Endothelial cell of umbilical vein (primary cell): Measurements from ENCODE around the gene MYLK. TPM values are rescaled to one million over a fixed set of nuclear protein-coding genes. Genes with fewer than 3 reads are reported as not detected.

Experiments used
- BruUV-seq: library from RNA; stranded (reverse); fragments of 400-500 nt; replicated peaks from 2 replicates; lab custom pipeline; 2021; lab: Mats Ljungman, UMichigan
- CTCF ChIA-PET: fragments of 300-600, 350-600 bp; sonication (Branson Sonifier 250); formaldehyde crosslinking; loops from one replicate; lab custom pipeline; 2021; ENCODE audit warnings: antibody characterized with exemption, inconsistent platforms; lab: Charles Lee
- POLR2A ChIA-PET: fragments of 300-600, 350-600 bp; sonication (Branson Sonifier 250); formaldehyde crosslinking; loops from one replicate; lab custom pipeline; 2021; ENCODE audit warnings: antibody characterized with exemption, inconsistent platforms; lab: Charles Lee
- DNase-seq: peaks from one replicate; pipeline ENCODE4 v3.0.0-alpha.2; 2011; ENCODE audit warnings: low read depth, low spot score
- FAIRE-seq: peaks from 2 replicates; lab custom pipeline; 2011; peaks lifted over from hg19 to GRCh38; lab: Jason Lieb, UNC
- H2AFZ ChIP-seq: 2 replicates; pipeline ENCODE4 v1.6.0; 2012; ENCODE audit warnings: low read depth, low read length, control low read depth, inconsistent platforms
- H3K27ac ChIP-seq: 2 replicates; pipeline ENCODE4 v1.5.1; 2011; ENCODE audit warnings: low read depth, mild to moderate bottlenecking, control low read depth, low read length, moderate library complexity; ENCODE audit not compliant: insufficient read depth
- H3K27me3 ChIP-seq, 2 experiments: 2 replicates each; pipeline versions ENCODE4 v1.6.0 to v1.6.1; 2011; ENCODE audit warnings: low read length in 2 of 2, mixed read lengths in 1 of 2; ENCODE audit not compliant: control insufficient read depth in 2 of 2, insufficient read depth in 2 of 2
- H3K36me3 ChIP-seq, 2 experiments: 2 replicates in 1 of 2; 3 replicates in 1 of 2; pipeline ENCODE4 v1.5.1; 2011; ENCODE audit warnings: low read length in 2 of 2, mild to moderate bottlenecking in 1 of 2, moderate library complexity in 1 of 2; ENCODE audit not compliant: control insufficient read depth in 2 of 2, insufficient read depth in 2 of 2; ENCODE audit errors: extremely low read depth in 1 of 2
- H3K4me1 ChIP-seq: 3 replicates; pipeline ENCODE4 v1.5.1; 2011; ENCODE audit warnings: mild to moderate bottlenecking, low read length; ENCODE audit not compliant: control insufficient read depth, insufficient read depth; ENCODE audit errors: extremely low read depth
- H3K4me2 ChIP-seq: 2 replicates; pipeline ENCODE4 v1.6.1; 2011; ENCODE audit warnings: low read length, control low read depth, mixed read lengths; ENCODE audit not compliant: insufficient read depth
- H3K4me3 ChIP-seq, 3 experiments: fragments of 200-600 bp in 1 of 3; sonication (generic), shearing (Covaris generic) in 1 of 3; replicated peaks in 1 of 3; 2 replicates each; pipeline ENCODE4 v1.5.1; 2011 to 2016; ENCODE audit warnings: control low read depth in 3 of 3, low read length in 3 of 3, mild to moderate bottlenecking in 2 of 3, inconsistent platforms in 1 of 3, low read depth in 1 of 3, moderate library complexity in 1 of 3; ENCODE audit not compliant: insufficient read depth in 1 of 3
- H3K79me2 ChIP-seq: 2 replicates; pipeline ENCODE4 v1.6.0; 2012; ENCODE audit warnings: low read length, inconsistent platforms; ENCODE audit not compliant: control insufficient read depth, insufficient read depth
- H3K9ac ChIP-seq: replicated peaks from 2 replicates; pipeline ENCODE3; 2011; ENCODE audit warnings: low read length, control low read depth; ENCODE audit not compliant: insufficient read depth; ENCODE audit errors: extremely low read depth
- H3K9me1 ChIP-seq: replicated peaks from 3 replicates; pipeline ENCODE4 v1.6.0; 2011; ENCODE audit warnings: mild to moderate bottlenecking, low read length; ENCODE audit not compliant: control insufficient read depth, insufficient read depth; ENCODE audit errors: extremely low read depth
- H3K9me3 ChIP-seq: replicated peaks from 2 replicates; pipeline ENCODE4 v1.5.1; 2012; ENCODE audit warnings: low read length, inconsistent platforms; ENCODE audit not compliant: control insufficient read depth, insufficient read depth
- H4K20me1 ChIP-seq: replicated peaks from 2 replicates; pipeline ENCODE3; 2011; ENCODE audit warnings: mild to moderate bottlenecking, low read length; ENCODE audit not compliant: control insufficient read depth, insufficient read depth; ENCODE audit errors: extremely low read depth
- CTCF ChIP-seq, 2 donors: IDR thresholded peaks; 1 replicate in 1 of 2; 2 replicates in 1 of 2; pipeline ENCODE4 v1.5.1; 2011; ENCODE audit warnings: low read length in 2 of 2, mild to moderate bottlenecking in 2 of 2, moderate library complexity in 2 of 2, control low read depth in 1 of 2, inconsistent platforms in 1 of 2, low read depth in 1 of 2; ENCODE audit not compliant: insufficient read depth in 1 of 2; ENCODE audit errors: extremely low read depth in 1 of 2
- EZH2 ChIP-seq: IDR thresholded peaks from 2 replicates; pipeline ENCODE4 v1.6.1; 2012; ENCODE audit warnings: borderline replicate concordance, low read depth, mild to moderate bottlenecking, moderate library complexity, low read length, inconsistent platforms; ENCODE audit not compliant: severe bottlenecking
- FOS ChIP-seq: IDR thresholded peaks from 2 replicates; pipeline ENCODE4 v1.6.1; 2011; ENCODE audit warnings: mild to moderate bottlenecking, low read length, moderate library complexity, borderline replicate concordance; ENCODE audit not compliant: insufficient read depth
- GATA2 ChIP-seq: IDR thresholded peaks from 2 replicates; pipeline ENCODE4 v1.7.0; 2011; ENCODE audit warnings: low read depth, mild to moderate bottlenecking, moderate library complexity, mixed read lengths, low read length; ENCODE audit not compliant: insufficient read length, insufficient read depth
- JUN ChIP-seq: IDR thresholded peaks from 2 replicates; pipeline ENCODE4 v1.6.1; 2011; ENCODE audit warnings: borderline replicate concordance, low read depth; ENCODE audit not compliant: insufficient read length, insufficient read depth
- MAX ChIP-seq: IDR thresholded peaks from 2 replicates; pipeline ENCODE4 v1.6.1; 2011; ENCODE audit not compliant: insufficient read depth, insufficient read length
- POLR2A ChIP-seq: IDR thresholded peaks from 2 replicates; pipeline ENCODE4 v1.6.1; 2012; ENCODE audit warnings: low read depth, mild to moderate bottlenecking, control low read depth, low read length
- dilution Hi-C: fragments of 300-500 bp; cut with MboI; formaldehyde crosslinking; loops from one replicate; pipeline ENCODE4 v1.15.0; 2019; ENCODE audit warnings: low sequenced_read_pairs; ENCODE audit not compliant: extremely low pct_ligation_motif_present
- intact Hi-C: fragments of 100-400 bp; cut with micrococcal nuclease; formaldehyde crosslinking; loops from one replicate; pipeline ENCODE4 v1.10.0; 2022
- polyA plus RNA-seq, 4 experiments: library from polyadenylated mRNA; depleted of rRNA in 3 of 4; stranded (reverse) in 3 of 4; unstranded in 1 of 4; fragments of >200 nt; gene quantifications; 2 replicates each; pipeline versions ENCODE4 v1.2.1 to v1.2.3, GENCODE V29; 2011 to 2012; ENCODE audit warnings: missing spikeins in 1 of 4
- total RNA-seq: library from RNA; stranded (reverse); gene quantifications from 2 replicates; pipeline ENCODE4 v1.2.3, GENCODE V29; 2021

MYLK gene
- total and polyA plus RNA-seq, 2 donors (not counting 3 experiments of a cell fraction or from before 2014, with no cell fraction given), result 10.0 to 22.2 TPM

- intact Hi-C loops (no loop called here), dilution Hi-C loops (no loop called here)
- Histone ChIP-seq H2AFZ (peak overlapping the region; percentile 27), H3K27me3 (no peaks in the 10 kb centered on the region), H3K9me1 (no peaks in the 10 kb centered on the region), H3K36me3 (no peaks in the 10 kb centered on the region), H3K4me1 (peaks cover 11% of the 10 kb centered on the region), H3K9ac (no peak overlapping the region), H3K4me2 (peak overlapping the region; percentile 24), H3K27ac (peak overlapping the region; percentile 35), H3K79me2 (no peaks in the 10 kb centered on the region), H4K20me1 (no peaks in the 10 kb centered on the region), H3K9me3 (no peaks in the 10 kb centered on the region), H3K4me3 (no peak overlapping the region)
- peak; percentile 87 for FAIRE-seq
- DNase-seq, result peak; percentile 85
- POLR2A ChIA-PET, result no interaction called here
- peak; percentile 62 for TF ChIP-seq MAX
- no peak for TF ChIP-seq POLR2A
- no TSS peak for BruUV-seq
- CTCF ChIA-PET, result interaction anchor here (0.7 kb wide), 1 partner anchor 131 kb away, joined by 3 read pairs; no protein-coding TSS in a partner anchor
Measured at GRCh38 chr3:123783811-123784210, 100.3 kb downstream of the MYLK start.

GRCh38 chr3:123783050-123783689 lies 101.0 kb downstream of the MYLK start:
- no peaks in the 10 kb centered on the region for H4K20me1 ChIP-seq
- peak overlapping the region; percentile 24 for H3K4me2 ChIP-seq
- ChIA-PET POLR2A (no interaction called here), CTCF (interaction anchor here (1.0 kb wide), 1 partner anchor 60 kb away, joined by 4 read pairs; no protein-coding TSS in a partner anchor)
- no peak overlapping the region for H3K9ac ChIP-seq
- no peaks in the 10 kb centered on the region for H3K79me2 ChIP-seq
- no peaks in the 10 kb centered on the region for H3K27me3 ChIP-seq
- no peak for FAIRE-seq
- no peaks in the 10 kb centered on the region for H3K9me3 ChIP-seq
- no peaks in the 10 kb centered on the region for H3K36me3 ChIP-seq
- BruUV-seq, result no TSS peak
- TF ChIP-seq POLR2A (no peak), GATA2 (no peak), JUN (no peak), FOS (no peak), CTCF (IDR thresholded peaks at IDR 0.05; ENCODE audit: extremely low read depth in 1 of 2, insufficient read depth in 1 of 2, low read depth in 1 of 2, low read length in 2 of 2) (no peak), MAX (no peak), EZH2 (no peak)
- intact Hi-C loops (no loop called here), dilution Hi-C loops (no loop called here)
- H3K4me3 ChIP-seq, result no peak overlapping the region
- peaks cover 11% of the 10 kb centered on the region for H3K4me1 ChIP-seq
- no peak overlapping the region for H2AFZ ChIP-seq
- peak; percentile 6 for DNase-seq
- H3K27ac ChIP-seq, result no peak overlapping the region
- H3K9me1 ChIP-seq, result no peaks in the 10 kb centered on the region
